NCI-H2107 treated with DMSO at 0.1 percent for 48 hours (cell line): Measurements from ENCODE around the gene AK1.
A peak's percentile ranks its signal among the peaks of the same experiment; 100 is the strongest.
"Not testable (repeated sequence)": the region's sequence is repeated elsewhere in the genome, so short reads cannot be mapped to it uniquely, and the experiment has no call there.

Experiments
- DNase-seq: peaks from one replicate; lab custom pipeline; 2025; ENCODE audit not compliant: unreplicated experiment; lab: John Stamatoyannopoulos, UW

Gene AK1

DNA sequence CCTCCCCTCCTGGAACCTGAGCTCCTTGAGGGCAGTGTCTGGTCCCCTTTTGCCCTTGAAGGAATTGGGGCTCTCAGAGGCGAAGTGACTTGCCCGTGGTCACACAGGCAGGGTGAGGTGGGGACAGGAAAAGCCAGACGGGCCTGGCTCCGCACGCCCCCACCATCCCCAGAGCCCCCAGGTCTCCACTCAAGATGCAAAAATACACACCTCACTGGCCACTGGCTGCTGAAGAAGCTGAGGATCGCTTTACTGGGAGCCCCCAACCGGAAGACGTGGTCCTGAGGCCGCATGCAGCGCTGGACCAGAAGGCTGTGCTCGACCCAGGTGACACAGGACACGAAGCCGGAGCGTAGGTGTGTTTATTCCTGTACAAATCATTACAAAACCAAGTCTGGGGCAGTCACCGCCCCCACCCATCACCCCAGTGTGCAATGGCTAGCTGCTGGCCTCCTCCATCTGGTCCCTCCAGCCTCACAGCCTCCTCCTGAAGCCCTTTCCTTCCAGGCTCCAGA lies 7.6 kb upstream of the AK1 start:
- no peak for DNase-seq

DNA sequence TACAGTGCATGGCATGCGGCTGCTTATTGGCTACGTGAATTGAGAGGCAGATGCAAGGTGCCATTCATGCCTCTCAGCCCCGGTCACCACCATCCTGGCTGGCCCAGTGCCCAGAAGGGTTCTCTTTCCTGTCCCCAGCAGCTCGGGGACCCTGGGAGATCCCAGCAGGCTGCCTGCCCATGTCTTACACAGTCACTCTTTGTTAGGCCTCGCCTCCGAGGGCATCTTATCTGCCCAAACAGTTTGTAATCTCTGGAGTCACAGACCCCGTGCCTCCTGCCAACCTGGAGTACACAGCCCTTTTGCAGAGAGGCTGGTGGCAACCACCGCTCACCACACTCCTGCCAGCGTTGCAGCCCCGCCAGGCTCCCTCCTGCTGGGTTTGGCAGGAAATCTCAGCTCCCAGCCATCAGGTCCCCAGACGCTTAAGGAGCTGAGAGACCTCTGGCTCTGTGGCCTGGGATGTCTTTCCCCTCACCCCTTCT lies 7.0 kb upstream of the AK1 start:
- peak; percentile 75 for DNase-seq

DNA sequence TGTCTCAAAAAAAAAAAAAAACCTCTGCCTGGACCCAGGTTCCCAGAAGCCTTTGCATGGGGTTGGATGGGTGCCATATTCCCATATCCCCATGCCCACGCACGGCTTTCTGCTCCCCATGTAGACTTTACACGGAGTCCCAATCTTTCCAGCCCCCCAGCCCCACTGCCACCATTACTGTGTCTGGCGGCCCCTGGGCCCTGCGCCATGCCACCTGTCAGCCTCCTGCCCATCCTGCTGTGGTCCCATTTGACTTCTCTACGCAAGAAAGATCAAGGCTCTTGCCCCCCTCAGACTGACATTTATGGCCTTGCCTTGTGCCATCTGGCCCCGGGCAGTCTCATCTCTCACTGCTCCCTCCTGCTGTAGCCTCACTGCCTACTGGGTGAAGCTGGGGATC lies 6.5 kb upstream of the AK1 start:
- no peak for DNase-seq

DNA sequence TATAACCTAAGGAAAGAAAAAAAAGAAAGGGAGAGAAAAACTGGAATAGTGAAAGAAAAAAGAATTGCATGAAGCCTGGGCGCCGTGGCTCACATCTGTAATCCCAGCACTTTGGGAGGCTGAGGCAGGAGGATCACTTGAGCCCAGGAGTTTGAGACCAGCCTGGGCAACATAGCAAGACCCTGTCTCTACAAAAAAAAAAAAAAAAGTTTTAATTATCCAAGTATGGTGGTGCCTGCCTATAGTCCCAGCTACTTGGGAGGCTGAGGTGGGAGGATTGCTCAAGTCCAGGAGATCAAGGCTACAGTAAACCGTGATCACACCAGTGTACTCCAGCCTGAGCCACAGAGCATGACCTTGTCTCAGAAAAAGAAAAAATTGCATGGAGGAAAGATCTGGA lies 4.2 kb upstream of the AK1 start:
- not testable (repeated sequence) for DNase-seq

GRCh38 chr9:127880143-127880542 lies 2.7 kb upstream of the AK1 start:
- no peak for DNase-seq

- no peak for DNase-seq
These were observed 1.3 kb upstream of the AK1 start for GRCh38 chr9:127878652-127879390.

DNA sequence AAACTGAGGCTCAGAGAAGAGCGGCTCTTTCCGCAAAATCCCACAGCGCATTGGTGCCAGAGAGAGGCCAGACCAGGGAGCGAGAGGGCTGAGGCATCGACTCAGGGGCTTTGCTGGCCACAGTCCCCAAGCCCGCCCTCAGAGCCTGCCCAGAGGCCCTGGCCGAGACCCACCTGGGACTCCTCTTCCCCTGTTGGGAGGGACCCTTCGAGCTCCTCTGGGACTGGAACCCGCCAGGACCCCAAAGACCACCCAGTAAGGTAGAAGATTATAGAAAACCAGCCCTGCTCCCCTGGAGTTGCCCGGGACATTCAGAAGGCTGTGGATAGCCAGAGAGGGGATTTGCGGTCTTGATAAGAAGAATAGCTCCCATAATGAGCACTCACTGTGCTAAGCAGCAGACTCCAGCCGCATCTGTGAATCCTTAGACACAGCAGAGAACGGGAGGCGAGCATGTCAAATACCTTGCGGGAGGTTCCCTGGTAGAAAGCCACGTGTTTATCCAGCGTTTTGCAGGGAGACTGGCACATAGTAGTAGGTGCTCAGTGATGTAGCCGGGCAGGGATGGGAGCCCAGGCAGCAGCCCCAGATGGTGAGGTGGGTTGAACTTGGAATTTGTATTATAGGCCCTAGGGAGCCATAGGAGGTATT lies 651 bp upstream of the AK1 start:
- DNase-seq = no peak

GRCh38 chr9:127876764-127877562 lies 512 bp downstream of the AK1 start:
- DNase-seq = no peak

GRCh38 chr9:127876026-127876763 lies 1.3 kb downstream of the AK1 start:
- no peak for DNase-seq

- no peak for DNase-seq
These were observed 2.0 kb downstream of the AK1 start for GRCh38 chr9:127875306-127875966.

GRCh38 chr9:127874301-127875221 lies 2.9 kb downstream of the AK1 start:
- no peak for DNase-seq

GRCh38 chr9:127873886-127874285 lies 3.6 kb downstream of the AK1 start:
- no peak for DNase-seq

- no peak for DNase-seq
These were observed 4.2 kb downstream of the AK1 start for GRCh38 chr9:127873223-127873691.

DNA sequence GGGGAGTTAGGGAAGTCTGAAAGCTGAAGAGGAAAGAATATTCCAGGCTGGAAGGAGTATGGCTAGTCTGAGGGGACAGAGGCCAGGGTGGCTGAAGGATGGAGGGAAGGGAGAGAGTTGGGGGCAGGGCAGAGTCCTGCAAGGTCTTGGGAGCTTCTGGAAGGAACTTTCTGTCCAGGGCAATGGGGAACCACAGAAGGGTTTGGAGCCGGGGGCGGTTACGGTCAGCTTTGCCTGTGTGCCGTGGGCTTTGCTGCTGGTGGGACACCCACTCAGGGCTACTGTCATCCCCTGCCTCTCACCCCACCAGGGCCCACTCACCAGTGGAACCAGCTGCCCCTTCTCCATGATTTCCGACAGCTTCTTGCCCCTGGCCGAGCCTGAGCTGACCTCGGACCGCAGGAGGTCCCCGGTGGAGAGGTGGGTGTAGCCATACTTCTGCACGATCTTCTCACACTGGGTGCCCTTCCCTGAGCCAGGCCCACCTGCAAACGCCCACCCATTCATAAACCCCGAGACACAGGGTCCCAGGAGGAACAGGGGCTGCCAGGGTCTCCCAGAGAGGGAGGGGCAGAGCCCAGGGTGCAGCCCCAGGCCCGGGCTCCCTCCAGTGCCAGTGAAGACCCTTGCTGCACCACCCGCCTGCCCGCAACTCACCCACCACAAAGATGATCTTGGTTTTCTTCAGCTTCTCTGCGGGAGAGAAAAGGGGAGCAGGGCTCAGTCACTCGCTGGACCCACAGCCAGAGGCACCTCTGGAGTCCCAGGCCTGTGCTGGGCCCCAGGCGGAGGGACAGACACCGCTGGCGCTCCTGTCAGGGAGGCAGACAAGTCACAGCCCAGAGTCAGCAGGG lies 4.9 kb downstream of the AK1 start:
- DNase-seq = no peak

- no peak for DNase-seq
These were observed 5.9 kb downstream of the AK1 start for GRCh38 chr9:127871531-127871930.

- no peak for DNase-seq
These were observed 6.6 kb downstream of the AK1 start for GRCh38 chr9:127870887-127871286.

DNA sequence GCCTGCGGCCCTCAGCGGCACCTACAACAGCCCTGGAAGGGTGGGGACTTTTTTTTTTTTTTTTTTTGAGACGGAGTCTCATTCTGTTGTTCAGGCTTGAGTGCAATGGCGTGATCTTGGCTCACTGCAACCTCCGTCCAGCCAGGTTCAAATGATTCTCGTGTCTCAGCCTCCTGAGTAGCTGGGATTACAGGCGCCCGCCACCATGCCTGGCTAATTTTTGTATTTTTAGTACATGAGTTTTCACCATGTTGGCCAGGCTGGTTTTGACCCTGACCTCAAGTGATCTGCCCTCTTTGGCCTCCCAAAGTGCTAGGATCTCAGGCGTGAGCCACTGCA lies 7.4 kb downstream of the AK1 start:
- DNase-seq = not testable (repeated sequence)
